Lower lobe of right lung (tissue), 2 donors: ENCODE data around the gene MOB3B. TPM values are rescaled to one million over a fixed set of nuclear protein-coding genes. Genes with fewer than 3 reads are reported as not detected.
A peak's percentile ranks its signal among the peaks of the same experiment; 100 is the strongest.

Experiments
- ATAC-seq, 2 donors: fragments of 200-7000 bp; cut with Tn5 transposase; one replicate each; pipeline ENCODE4 v1.9.1; 2020 to 2022; ENCODE audit warnings: mild to moderate bottlenecking in 2 of 2, moderate library complexity in 2 of 2
- DNase-seq: peaks from one replicate; pipeline ENCODE4 v3.0.0-alpha.2; 2020
- H3K27ac ChIP-seq: fragments of 200-600 bp; one replicate; pipeline ENCODE4 v1.8.0; 2022
- H3K27me3 ChIP-seq: fragments of 200-600 bp; one replicate; pipeline ENCODE4 v1.8.0; 2022; ENCODE audit warnings: low read depth
- H3K36me3 ChIP-seq: fragments of 200-600 bp; one replicate; pipeline ENCODE4 v1.8.0; 2022; ENCODE audit warnings: mild to moderate bottlenecking
- H3K4me1 ChIP-seq: fragments of 200-600 bp; one replicate; pipeline ENCODE4 v1.8.0; 2022
- H3K4me3 ChIP-seq: fragments of 200-600 bp; one replicate; pipeline ENCODE4 v1.8.0; 2022; ENCODE audit warnings: mild to moderate bottlenecking
- H3K9me3 ChIP-seq: fragments of 200-600 bp; one replicate; pipeline ENCODE4 v1.8.0; 2022
- CTCF ChIP-seq: fragments of 200-600 bp; IDR thresholded peaks from one replicate; pipeline ENCODE4 v1.8.0; 2022; ENCODE audit warnings: antibody characterized with exemption, mild to moderate bottlenecking
- intact Hi-C: fragments of 100-400 bp; cut with DNase I; formaldehyde crosslinking; loops from one replicate; pipeline ENCODE4 v1.11.0; 2022
- total RNA-seq: library from RNA; stranded (reverse); fragmentation: NEBNext Ultra II Directional; extraction: Animal tissue kit (Norgen Biotek cat#: 25700); gene quantifications from one replicate; pipeline ENCODE4 v1.2.1, GENCODE V29; 2021
- donor health status: DM: no; HTN: yes; CAD: no; lungs with severe emphysema.

The MOB3B gene
- total RNA-seq, 1 donor from 2014 or later = 22.7 TPM

GRCh38 chr9:27367175-27367798 lies 162.3 kb downstream of the MOB3B start:
- H3K36me3 ChIP-seq = no peaks in the 10 kb centered on the region
- DNase-seq (no peak), ATAC-seq (no peak)
- no peaks in the 10 kb centered on the region for H3K27me3 ChIP-seq
- no peaks in the 10 kb centered on the region for H3K9me3 ChIP-seq
- intact Hi-C loops = no loop called here
- no peak overlapping the region for H3K4me3 ChIP-seq
- no peak for TF ChIP-seq CTCF
- no peak overlapping the region for H3K27ac ChIP-seq
- H3K4me1 ChIP-seq = peaks cover 31% of the 10 kb centered on the region

- Histone ChIP-seq H3K4me1 (peaks cover 31% of the 10 kb centered on the region), H3K27me3 (no peaks in the 10 kb centered on the region), H3K4me3 (no peak overlapping the region), H3K27ac (no peak overlapping the region), H3K36me3 (no peaks in the 10 kb centered on the region), H3K9me3 (no peaks in the 10 kb centered on the region)
- intact Hi-C loops = no loop called here
- no peak for TF ChIP-seq CTCF
- DNase-seq (no peak), ATAC-seq (no peak)
These were observed 163.8 kb downstream of the MOB3B start for GRCh38 chr9:27365707-27366376.

GRCh38 chr9:27362447-27363210 lies 167.0 kb downstream of the MOB3B start:
- no peak overlapping the region for H3K27ac ChIP-seq
- DNase-seq (no peak), ATAC-seq (no peak)
- no peaks in the 10 kb centered on the region for H3K27me3 ChIP-seq
- H3K4me1 ChIP-seq = peaks cover 24% of the 10 kb centered on the region
- TF ChIP-seq CTCF = no peak
- H3K9me3 ChIP-seq = no peaks in the 10 kb centered on the region
- H3K36me3 ChIP-seq = peaks cover 5% of the 10 kb centered on the region
- intact Hi-C loops = no loop called here
- H3K4me3 ChIP-seq = no peak overlapping the region

- Histone ChIP-seq H3K4me1 (peaks cover 18% of the 10 kb centered on the region), H3K27ac (no peak overlapping the region), H3K4me3 (no peak overlapping the region), H3K27me3 (no peaks in the 10 kb centered on the region), H3K9me3 (no peaks in the 10 kb centered on the region), H3K36me3 (peaks cover 5% of the 10 kb centered on the region)
- DNase-seq (no peak), ATAC-seq (no peak)
- TF ChIP-seq CTCF = no peak
- intact Hi-C loops = no loop called here
These were observed 168.1 kb downstream of the MOB3B start for GRCh38 chr9:27361492-27361891.

- Histone ChIP-seq H3K36me3 (peaks cover 5% of the 10 kb centered on the region), H3K4me3 (no peak overlapping the region), H3K9me3 (no peaks in the 10 kb centered on the region), H3K4me1 (peaks cover 17% of the 10 kb centered on the region), H3K27me3 (no peaks in the 10 kb centered on the region), H3K27ac (no peak overlapping the region)
- ATAC-seq (peak; percentile 84 to 86), DNase-seq (no peak)
- TF ChIP-seq CTCF = no peak
- intact Hi-C loops = no loop called here
These were observed 169.9 kb downstream of the MOB3B start for GRCh38 chr9:27359763-27360162.
